ENCODE measurements around the gene UBR4.

DNA sequence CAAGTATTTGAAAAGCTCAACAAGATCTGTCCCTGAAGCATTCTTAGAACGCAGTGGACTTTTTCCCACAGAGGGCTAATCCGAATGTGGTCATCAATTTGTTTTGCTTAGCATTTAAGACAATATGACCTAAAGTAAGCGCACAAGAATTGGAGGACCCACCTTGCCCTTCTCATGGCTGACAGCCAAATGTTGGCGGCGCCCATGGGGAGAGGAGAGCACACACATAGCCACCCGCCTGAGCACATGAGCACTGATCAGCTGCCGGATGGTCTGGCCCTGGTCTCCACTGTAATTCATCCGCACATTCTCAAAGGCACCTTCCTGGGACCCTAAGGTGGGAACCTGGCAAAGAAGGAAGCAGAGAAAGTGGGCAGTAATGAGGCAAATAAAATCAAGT is 52.4 kb downstream of the UBR4 start:
- TF ChIP-seq, protein P1, sequence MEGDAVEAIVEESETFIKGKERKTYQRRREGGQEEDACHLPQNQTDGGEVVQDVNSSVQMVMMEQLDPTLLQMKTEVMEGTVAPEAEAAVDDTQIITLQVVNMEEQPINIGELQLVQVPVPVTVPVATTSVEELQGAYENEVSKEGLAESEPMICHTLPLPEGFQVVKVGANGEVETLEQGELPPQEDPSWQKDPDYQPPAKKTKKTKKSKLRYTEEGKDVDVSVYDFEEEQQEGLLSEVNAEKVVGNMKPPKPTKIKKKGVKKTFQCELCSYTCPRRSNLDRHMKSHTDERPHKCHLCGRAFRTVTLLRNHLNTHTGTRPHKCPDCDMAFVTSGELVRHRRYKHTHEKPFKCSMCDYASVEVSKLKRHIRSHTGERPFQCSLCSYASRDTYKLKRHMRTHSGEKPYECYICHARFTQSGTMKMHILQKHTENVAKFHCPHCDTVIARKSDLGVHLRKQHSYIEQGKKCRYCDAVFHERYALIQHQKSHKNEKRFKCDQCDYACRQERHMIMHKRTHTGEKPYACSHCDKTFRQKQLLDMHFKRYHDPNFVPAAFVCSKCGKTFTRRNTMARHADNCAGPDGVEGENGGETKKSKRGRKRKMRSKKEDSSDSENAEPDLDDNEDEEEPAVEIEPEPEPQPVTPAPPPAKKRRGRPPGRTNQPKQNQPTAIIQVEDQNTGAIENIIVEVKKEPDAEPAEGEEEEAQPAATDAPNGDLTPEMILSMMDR (IDR thresholded peaks at IDR 0.05; ENCODE audit: low read length): no peak
- no peak for TF ChIP-seq EZH2 (optimal IDR thresholded peaks at IDR 0.05; ENCODE audit: low read depth, low read length)
- TF ChIP-seq EZH2phosphoT487 (IDR thresholded peaks at IDR 0.05; ENCODE audit: low read length): no peak
